SK-N-SH (cell line): ENCODE data around the gene UBE2S. TPM values are rescaled to one million over a fixed set of nuclear protein-coding genes. Genes with fewer than 3 reads are reported as not detected.
A peak's percentile ranks its signal among the peaks of the same experiment; 100 is the strongest.
"Not testable (repeated sequence)": the region's sequence is repeated elsewhere in the genome, so short reads cannot be mapped to it uniquely, and the experiment has no call there.

Source experiments
- CTCF ChIA-PET: fragments of 300-600, 350-600 bp; formaldehyde crosslinking; extraction: SDS; loops from one replicate; lab custom pipeline; 2021; lab: Yijun Ruan, JAX
- POLR2A ChIA-PET: fragments of 350-600 bp; sonication (Branson Sonifier 250); formaldehyde crosslinking; extraction: SDS; loops from one replicate; lab custom pipeline; 2020; ENCODE audit warnings: antibody characterized with exemption, inconsistent platforms; lab: Yijun Ruan, JAX
- DNase-seq: peaks from one replicate; pipeline ENCODE4 v3.0.0; 2012
- H2AFZ ChIP-seq: fragments of 200-600 bp; sonication (generic); 2 replicates; pipeline ENCODE4 v1.8.1; 2016; ENCODE audit warnings: antibody characterized with exemption, mild to moderate bottlenecking, low read depth
- H3F3A ChIP-seq: fragments of 200-600 bp; sonication (generic); replicated peaks from 2 replicates; pipeline ENCODE3; 2016; ENCODE audit warnings: antibody characterized with exemption, mild to moderate bottlenecking; ENCODE audit not compliant: insufficient read depth
- H3K27ac ChIP-seq, 2 experiments: fragments of 200-500 bp in 1 of 2; fragments of 200-600 bp in 1 of 2; sonication (Bioruptor generic) in 1 of 2; sonication (generic), shearing (Covaris generic) in 1 of 2; 2 replicates each; pipeline versions ENCODE4 v1.5.1 to v1.6.1; 2014 to 2016; ENCODE audit warnings: low read depth in 2 of 2, inconsistent platforms in 1 of 2, low read length in 1 of 2, mild to moderate bottlenecking in 1 of 2, mixed read lengths in 1 of 2
- H3K27me3 ChIP-seq: fragments of 200-600 bp; sonication (generic), shearing (Covaris generic); 2 replicates; pipeline ENCODE4 v1.6.1; 2016; ENCODE audit warnings: mixed run types; ENCODE audit not compliant: insufficient read depth
- H3K36me3 ChIP-seq, 2 experiments: fragments of 200-500 bp in 1 of 2; fragments of 200-600 bp in 1 of 2; sonication (Bioruptor generic) in 1 of 2; sonication (generic) in 1 of 2; replicated peaks in 1 of 2; 2 replicates each; pipeline versions ENCODE3 to v1.5.1; 2014 to 2016; ENCODE audit warnings: low read length in 1 of 2, mild to moderate bottlenecking in 1 of 2; ENCODE audit not compliant: insufficient read depth in 2 of 2, control insufficient read depth in 1 of 2
- H3K4me1 ChIP-seq, 2 experiments: fragments of 200-500 bp in 1 of 2; fragments of 200-600 bp in 1 of 2; sonication (Bioruptor generic) in 1 of 2; sonication (generic), shearing (Covaris generic) in 1 of 2; 2 replicates each; pipeline versions ENCODE4 v1.5.1 to v1.6.1; 2014 to 2016; ENCODE audit warnings: low read depth in 1 of 2, low read length in 1 of 2, mixed run types in 1 of 2; ENCODE audit not compliant: insufficient read depth in 2 of 2, control insufficient read depth in 1 of 2
- H3K4me2 ChIP-seq: fragments of 200-600 bp; sonication (generic), shearing (Covaris generic); 2 replicates; pipeline ENCODE4 v1.6.1; 2017; ENCODE audit warnings: mixed run types
- H3K4me3 ChIP-seq, 2 experiments: fragments of 200-500 bp in 1 of 2; fragments of 200-600 bp in 1 of 2; sonication (Bioruptor generic) in 1 of 2; sonication (generic), shearing (Covaris generic) in 1 of 2; 2 replicates each; pipeline versions ENCODE4 v1.5.1 to v1.8.1; 2014 to 2016; ENCODE audit warnings: low read depth in 2 of 2, inconsistent platforms in 1 of 2, low read length in 1 of 2, mild to moderate bottlenecking in 1 of 2, mixed read lengths in 1 of 2, moderate library complexity in 1 of 2
- H3K79me2 ChIP-seq: fragments of 200-600 bp; sonication (generic); 2 replicates; pipeline ENCODE4 v1.8.1; 2017; ENCODE audit warnings: mild to moderate bottlenecking; ENCODE audit not compliant: insufficient read depth
- H3K9ac ChIP-seq: fragments of 200-600 bp; sonication (generic); 2 replicates; pipeline ENCODE4 v1.6.1; 2017; ENCODE audit warnings: mixed run types
- H3K9me2 ChIP-seq: fragments of 200-600 bp; sonication (generic); 2 replicates; pipeline ENCODE4 v1.6.1; 2017; ENCODE audit warnings: mixed run types
- H3K9me3 ChIP-seq: fragments of 200-600 bp; sonication (generic); 2 replicates; pipeline ENCODE4 v1.6.1; 2017; ENCODE audit warnings: mixed run types, mild to moderate bottlenecking, moderate library complexity
- H4K20me1 ChIP-seq: fragments of 200-600 bp; sonication (generic); 2 replicates; pipeline ENCODE4 v1.6.1; 2017; ENCODE audit warnings: mild to moderate bottlenecking, mixed run types; ENCODE audit not compliant: insufficient read depth
- EP300 ChIP-seq, 2 experiments: IDR thresholded peaks; 2 replicates each; pipeline versions ENCODE4 v1.4.0 to v1.6.1; 2012; ENCODE audit warnings: borderline replicate concordance in 1 of 2, low read depth in 1 of 2, low read length in 1 of 2
- EZH2phosphoT487 ChIP-seq: fragments of 200-600 bp; sonication (generic); IDR thresholded peaks from 2 replicates; pipeline ENCODE4 v1.6.1; 2017; ENCODE audit warnings: low read depth, mixed run types, mild to moderate bottlenecking, antibody characterized with exemption, moderate library complexity, borderline replicate concordance
- MAX ChIP-seq: IDR thresholded peaks from 2 replicates; pipeline ENCODE4 v1.4.0; 2012; ENCODE audit warnings: low read depth
- MXI1 ChIP-seq: IDR thresholded peaks from 2 replicates; pipeline ENCODE4 v1.6.1; 2012; ENCODE audit warnings: mild to moderate bottlenecking, low read depth, low read length, improper control_type of control experiment
- RCOR1 ChIP-seq: fragments of 150-350 bp; IDR thresholded peaks from 2 replicates; pipeline ENCODE4 v1.6.1; 2017; ENCODE audit warnings: antibody characterized with exemption, low read length
- REST ChIP-seq: IDR thresholded peaks from 2 replicates; pipeline ENCODE4 v1.6.1; 2012; ENCODE audit warnings: mild to moderate bottlenecking, low read depth, low read length, moderate library complexity
- SMC3 ChIP-seq: IDR thresholded peaks from 2 replicates; pipeline ENCODE4 v1.6.1; 2012; ENCODE audit warnings: low read depth, low read length, improper control_type of control experiment
- TCF12 ChIP-seq: IDR thresholded peaks from 2 replicates; pipeline ENCODE4 v1.4.0; 2012
- WGBS: methylation state at CpG from one replicate; pipeline ENCODE4 v1.1.6; 2017; ENCODE audit warnings: low lambda C conversion rate; 5-methylcytosine and 5-hydroxymethylcytosine counted together
- polyA plus RNA-seq, 3 experiments: library from polyadenylated mRNA; depleted of rRNA; stranded (reverse); fragments of >200 nt; gene quantifications; 2 replicates each; pipeline ENCODE4 v1.2.3, GENCODE V29; 2012

Gene UBE2S
- polyA plus RNA-seq, 1 of the 3 experiments (the other 2 are of a cell fraction): 133 TPM

- TF ChIP-seq SMC3 (no peak), EP300 (IDR thresholded peaks at IDR 0.05; ENCODE audit: borderline replicate concordance in 1 of 2, low read depth in 1 of 2, low read length in 1 of 2) (no peak)
- TF ChIP-seq, all 33 proteins: peak for 0
Observed at GRCh38 chr19:55449469-55449868, 41.9 kb upstream of the UBE2S start (continued).

GRCh38 chr19:55448175-55448490 lies 40.5 kb upstream of the UBE2S start:
- Histone ChIP-seq H3K4me1 (peaks cover 0 to 12% of the 10 kb centered on the region in 2 experiments; a peak in 2 of 4 replicates), H3F3A (peaks cover 10% of the 10 kb centered on the region), H3K27me3 (peaks cover 47% of the 10 kb centered on the region)
- DNase-seq, H3K4me2 ChIP-seq, CTCF ChIA-PET, H2AFZ ChIP-seq, H3K9me3 ChIP-seq, H4K20me1 ChIP-seq, H3K36me3 ChIP-seq, H3K79me2 ChIP-seq, H3K4me3 ChIP-seq, POLR2A ChIA-PET, H3K9me2 ChIP-seq, H3K27ac ChIP-seq, H3K9ac ChIP-seq: not testable (repeated sequence)
- 72% methylated on average over 5 of the region's 5 CpGs for WGBS

GRCh38 chr19:55447421-55448174 lies 40.0 kb upstream of the UBE2S start:
- H3K4me2 ChIP-seq: no peak overlapping the region
- peak; percentile 78 for DNase-seq
- no peaks in the 10 kb centered on the region for H3K79me2 ChIP-seq
- H3K36me3 ChIP-seq: no peaks in the 10 kb centered on the region
- peaks cover 8% of the 10 kb centered on the region for H3F3A ChIP-seq
- no peaks in the 10 kb centered on the region for H3K9me2 ChIP-seq
- CTCF ChIA-PET: interaction anchor here (0.6 to 1.7 kb wide), 4 partner anchors 20 to 874 kb away, joined by 3 to 5 read pairs (median 4); partner anchors contain the start of gene LILRA2
- no peaks in the 10 kb centered on the region for H3K9me3 ChIP-seq
- no peak overlapping the region for H3K9ac ChIP-seq
- no peak overlapping the region for H2AFZ ChIP-seq
- peaks cover 51% of the 10 kb centered on the region for H3K27me3 ChIP-seq
- no peak overlapping the region for H3K4me3 ChIP-seq
- peak; percentile 60; the same call in 1 of the 2 replicates for TF ChIP-seq MAX
- TF ChIP-seq TCF12: no peak
- TF ChIP-seq MXI1: peak; percentile 97
- TF ChIP-seq, all 33 proteins: peak for 2
- peaks cover 0 to 12% of the 10 kb centered on the region in 2 experiments; a peak in 2 of 4 replicates for H3K4me1 ChIP-seq
- POLR2A ChIA-PET: no interaction called here
- no peak overlapping the region for H3K27ac ChIP-seq
- 4% methylated on average over 13 of the region's 16 CpGs for WGBS
- peaks cover 5% of the 10 kb centered on the region; the same call in 1 of the 2 replicates for H4K20me1 ChIP-seq

GRCh38 chr19:55446060-55446459 lies 38.5 kb upstream of the UBE2S start:
- CTCF ChIA-PET: interaction anchor here (1.7 kb wide), 1 partner anchor 305 kb away, joined by 5 read pairs; no protein-coding TSS in a partner anchor
- Histone ChIP-seq H3F3A (peaks cover 8% of the 10 kb centered on the region), H3K27ac (no peak overlapping the region), H3K9ac (no peak overlapping the region), H3K79me2 (no peaks in the 10 kb centered on the region)
- TF ChIP-seq EZH2phosphoT487: no peak
- TF ChIP-seq RCOR1: no peak
- TF ChIP-seq REST: no peak
- TF ChIP-seq, all 33 proteins: peak for 0
- H3K9me3 ChIP-seq: no peaks in the 10 kb centered on the region
- H3K4me2 ChIP-seq: no peak overlapping the region
- no peak overlapping the region for H3K4me3 ChIP-seq
- WGBS: 35% methylated on average over 8 of the region's 8 CpGs
- peaks cover 49% of the 10 kb centered on the region for H3K27me3 ChIP-seq
- H4K20me1 ChIP-seq: peaks cover 5% of the 10 kb centered on the region; the same call in 1 of the 2 replicates
- no peaks in the 10 kb centered on the region for H3K36me3 ChIP-seq
- H2AFZ ChIP-seq: no peak overlapping the region
- POLR2A ChIA-PET: no interaction called here
- H3K4me1 ChIP-seq: peaks cover 0 to 5% of the 10 kb centered on the region in 2 experiments; a peak in 1 of 4 replicates
- DNase-seq: no peak
- no peaks in the 10 kb centered on the region for H3K9me2 ChIP-seq
